ENCODE data around the gene SLC45A2.
A peak's percentile ranks its signal among the peaks of the same experiment; 100 is the strongest.
"Not testable (repeated sequence)": the region's sequence is repeated elsewhere in the genome, so short reads cannot be mapped to it uniquely, and the experiment has no call there.

SLC45A2 gene, protein sequence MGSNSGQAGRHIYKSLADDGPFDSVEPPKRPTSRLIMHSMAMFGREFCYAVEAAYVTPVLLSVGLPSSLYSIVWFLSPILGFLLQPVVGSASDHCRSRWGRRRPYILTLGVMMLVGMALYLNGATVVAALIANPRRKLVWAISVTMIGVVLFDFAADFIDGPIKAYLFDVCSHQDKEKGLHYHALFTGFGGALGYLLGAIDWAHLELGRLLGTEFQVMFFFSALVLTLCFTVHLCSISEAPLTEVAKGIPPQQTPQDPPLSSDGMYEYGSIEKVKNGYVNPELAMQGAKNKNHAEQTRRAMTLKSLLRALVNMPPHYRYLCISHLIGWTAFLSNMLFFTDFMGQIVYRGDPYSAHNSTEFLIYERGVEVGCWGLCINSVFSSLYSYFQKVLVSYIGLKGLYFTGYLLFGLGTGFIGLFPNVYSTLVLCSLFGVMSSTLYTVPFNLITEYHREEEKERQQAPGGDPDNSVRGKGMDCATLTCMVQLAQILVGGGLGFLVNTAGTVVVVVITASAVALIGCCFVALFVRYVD

DNA sequence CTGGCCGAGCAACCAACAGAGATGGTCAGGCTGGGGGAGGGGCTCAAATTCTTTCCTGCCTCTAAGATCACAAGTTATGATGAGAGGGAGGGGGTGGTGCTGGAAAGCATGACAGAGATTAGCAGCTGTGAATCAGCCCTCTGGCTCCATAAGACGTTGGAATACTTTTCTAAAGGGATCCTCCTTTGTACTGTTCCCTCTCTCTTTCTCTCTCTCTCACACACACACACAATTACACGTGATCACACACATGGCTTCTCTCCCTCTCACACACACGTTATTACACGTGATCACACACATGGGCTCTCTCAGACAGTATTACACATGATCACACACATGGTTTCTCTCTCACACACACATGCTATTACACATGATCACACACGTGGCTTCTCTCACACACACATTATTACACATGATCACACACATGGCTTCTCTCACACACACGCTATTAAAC is at the start of gene SLC45A2:
Gene SLC45A2, minus strand, starts transcription at position 23 of the 454 bp plus-strand sequence. CDS start 110 bp downstream, outside the sequence.
- DNase-seq: no peak

DNA sequence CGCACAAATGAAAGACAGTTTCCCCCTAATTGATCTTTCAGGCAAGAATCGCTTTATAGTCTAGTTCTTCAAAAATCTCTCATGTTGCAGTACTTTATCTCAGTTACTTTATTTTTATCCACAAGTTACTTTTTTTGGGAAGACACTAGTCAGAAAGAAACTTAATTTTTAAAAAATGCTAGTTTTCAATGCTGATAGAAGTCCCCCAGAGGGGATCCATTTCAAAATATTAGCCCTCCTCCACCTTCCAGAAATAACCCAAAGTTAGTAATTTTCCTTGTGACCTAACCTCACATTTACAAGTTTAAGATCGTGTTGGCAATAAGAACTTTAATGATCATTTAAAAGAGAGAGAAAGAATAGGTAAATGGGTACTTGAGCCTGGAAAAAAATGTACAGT is 47.5 kb upstream of the SLC45A2 start:
- no peak for DNase-seq

DNA sequence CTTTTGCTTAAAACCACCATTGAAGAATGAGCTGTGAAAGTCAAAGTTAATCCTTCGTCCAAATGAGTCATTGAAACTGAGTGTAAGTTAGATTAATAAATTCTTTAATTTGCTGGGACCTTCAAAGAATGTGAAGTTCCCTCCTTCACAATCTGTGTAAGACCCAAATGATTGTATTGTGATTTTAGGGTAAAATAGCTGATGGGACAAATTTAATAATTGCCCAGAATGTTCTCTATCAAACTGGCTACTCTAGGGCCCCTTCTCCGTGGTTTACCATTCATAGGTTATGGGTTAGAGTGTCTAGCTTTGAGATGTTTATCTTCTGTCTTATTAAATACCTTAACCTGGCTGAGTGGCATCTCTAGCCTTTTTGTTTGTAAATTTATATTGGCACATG is 46.6 kb upstream of the SLC45A2 start:
- no peak for DNase-seq

DNA sequence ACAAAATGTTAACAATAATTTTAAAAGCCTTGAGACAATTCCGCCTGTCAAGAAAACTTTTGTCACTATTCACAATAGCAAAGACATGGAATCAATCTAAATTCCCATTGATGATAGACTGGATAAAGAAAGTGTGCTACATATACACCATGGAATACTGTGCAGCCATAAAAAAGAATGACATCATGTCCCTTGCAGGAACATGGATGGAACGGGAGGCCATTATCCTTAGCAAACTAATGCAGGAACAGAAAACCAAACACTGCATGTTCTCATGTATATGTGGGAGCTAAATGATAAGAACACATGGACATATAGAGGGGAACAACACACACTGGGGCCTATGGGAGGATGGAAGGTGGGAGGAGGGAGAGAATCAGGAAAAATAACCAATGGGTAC is 46.1 kb upstream of the SLC45A2 start:
- not testable (repeated sequence) for DNase-seq

DNA sequence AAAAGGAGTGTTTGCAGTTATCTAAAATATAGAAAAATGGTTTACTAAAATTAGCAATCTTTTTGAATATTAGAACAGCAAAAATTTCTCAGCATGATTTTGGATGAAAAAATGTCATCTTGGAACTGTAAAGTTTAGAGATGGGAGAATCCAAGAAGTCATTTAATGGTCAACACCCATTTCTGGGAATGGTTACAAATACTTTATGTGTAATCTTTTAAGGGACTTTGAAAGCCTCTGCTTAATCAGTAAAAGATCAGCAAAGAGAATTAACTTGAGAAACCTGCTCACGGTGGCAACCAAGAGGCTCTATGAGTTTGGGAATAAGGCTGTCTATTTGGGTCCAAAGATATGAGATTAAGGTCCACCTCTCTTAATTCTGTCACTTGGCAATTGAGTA is 45.6 kb upstream of the SLC45A2 start:
- DNase-seq: no peak

DNA sequence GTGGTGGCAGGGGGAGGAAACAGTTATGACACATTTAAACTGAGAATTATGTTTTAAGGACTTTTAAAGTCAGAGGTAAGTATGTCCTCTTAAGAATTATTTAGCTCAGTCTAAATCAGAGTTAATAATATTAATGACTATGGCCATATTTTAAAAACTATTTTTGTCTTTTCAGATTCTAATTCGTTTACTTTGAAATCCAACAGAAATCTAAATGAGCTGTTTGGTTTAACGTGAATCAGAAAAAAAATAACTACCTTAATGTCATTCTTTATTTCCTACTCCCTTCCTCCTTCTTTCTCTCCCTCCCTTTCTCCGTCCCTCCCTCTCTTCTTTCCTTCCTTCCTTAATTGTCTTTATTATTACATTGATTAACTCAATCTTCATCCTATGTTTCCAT is 43.9 kb upstream of the SLC45A2 start:
- no peak for DNase-seq

DNA sequence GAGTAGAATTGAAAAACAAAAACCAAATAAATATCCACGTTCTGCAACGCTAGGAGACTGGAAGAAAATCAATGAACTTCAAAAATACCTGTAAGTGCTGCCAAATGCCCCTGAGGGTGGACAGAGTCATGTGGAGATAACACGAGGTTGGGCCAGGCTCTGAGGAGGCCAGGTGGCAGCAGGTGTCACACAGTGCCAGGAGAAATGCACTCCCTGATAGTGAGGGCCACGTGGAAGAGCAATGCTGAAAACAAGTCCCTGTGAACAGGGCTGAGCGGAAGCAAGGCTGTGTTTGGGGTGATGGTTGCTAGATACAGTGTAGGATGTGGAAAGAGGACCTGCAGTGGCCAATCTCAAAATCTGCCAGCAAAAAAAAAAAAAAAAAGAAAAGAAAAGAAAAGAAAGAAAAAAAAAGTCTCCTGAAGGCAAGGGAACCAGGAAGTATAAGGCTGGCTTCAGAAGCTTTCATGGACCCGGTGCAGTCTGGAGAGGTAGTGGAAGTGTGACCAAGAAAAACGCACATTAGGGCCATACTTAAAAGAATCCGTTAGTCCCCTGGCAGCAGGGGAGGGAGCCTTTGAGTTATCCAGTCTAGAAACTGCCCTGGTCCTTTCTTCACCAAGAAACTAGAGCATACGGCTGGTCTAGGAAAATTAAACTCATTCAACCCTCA is 41.7 kb upstream of the SLC45A2 start:
- no peak for DNase-seq

DNA sequence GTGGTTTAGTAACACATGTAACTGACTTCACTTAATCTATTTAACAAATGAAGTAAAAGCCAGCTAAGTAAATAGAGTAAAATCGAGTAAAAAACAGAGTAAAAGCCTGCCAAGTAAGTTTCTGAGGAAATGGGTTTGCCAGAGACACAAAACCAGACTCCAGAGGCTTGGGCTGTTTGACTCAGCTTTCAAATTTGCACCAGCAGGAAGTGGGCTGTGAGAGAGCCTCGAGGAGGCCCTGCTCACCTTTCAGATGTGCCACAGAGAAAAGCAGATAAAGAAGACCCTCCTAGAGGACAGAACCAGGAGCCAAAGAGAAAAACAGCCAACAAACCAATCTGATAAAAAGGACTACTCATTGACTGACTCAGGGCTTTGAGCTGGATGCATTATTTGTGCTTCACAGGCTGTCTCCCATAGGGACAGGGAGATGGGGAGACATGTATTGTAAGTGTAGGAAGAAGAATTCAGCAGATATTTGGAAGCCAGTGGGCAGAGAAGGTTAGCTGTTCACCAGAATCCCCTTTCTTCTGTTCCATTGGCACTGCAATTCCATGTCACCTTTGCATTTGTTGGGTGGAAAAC is 37.7 kb upstream of the SLC45A2 start:
- no peak for DNase-seq

DNA sequence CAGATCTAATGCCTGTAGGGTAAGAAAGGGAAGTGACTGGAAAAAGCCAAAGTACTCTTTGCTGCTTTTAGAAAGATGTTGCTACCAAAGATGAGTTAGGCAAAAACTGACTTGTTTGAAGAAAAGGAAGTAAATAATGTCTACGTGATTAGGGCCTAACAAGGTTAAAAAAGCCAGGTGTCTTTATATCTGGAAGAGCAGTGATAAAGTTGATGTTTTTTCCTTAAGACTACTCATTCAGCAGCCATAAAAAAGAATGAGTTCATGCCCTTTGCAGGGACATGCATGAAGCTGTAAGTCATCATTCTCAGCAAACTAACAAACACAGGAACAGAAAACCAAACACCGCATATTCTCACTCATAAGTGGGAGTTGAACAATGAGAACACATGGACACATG is 36.8 kb upstream of the SLC45A2 start:
- DNase-seq: no peak

DNA sequence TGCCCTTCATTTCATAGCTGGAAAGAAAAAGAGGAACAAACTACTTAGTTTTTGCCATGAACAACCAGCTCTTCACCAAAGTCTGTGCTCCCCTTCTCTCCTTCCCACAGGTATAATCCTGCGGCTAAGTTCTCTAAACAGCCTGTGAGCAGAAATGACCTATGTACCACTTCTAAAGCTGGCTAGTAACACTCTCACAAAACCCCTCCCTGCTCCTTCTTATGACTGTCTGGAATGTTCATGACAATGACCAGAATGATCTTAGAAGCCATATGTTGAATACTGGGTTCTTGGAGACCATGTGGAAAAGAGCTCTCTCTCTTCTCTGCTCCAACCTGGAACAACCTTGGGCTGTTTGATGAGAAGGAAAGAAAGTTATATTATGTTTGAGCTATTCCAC is 36.2 kb upstream of the SLC45A2 start:
- DNase-seq: no peak

DNA sequence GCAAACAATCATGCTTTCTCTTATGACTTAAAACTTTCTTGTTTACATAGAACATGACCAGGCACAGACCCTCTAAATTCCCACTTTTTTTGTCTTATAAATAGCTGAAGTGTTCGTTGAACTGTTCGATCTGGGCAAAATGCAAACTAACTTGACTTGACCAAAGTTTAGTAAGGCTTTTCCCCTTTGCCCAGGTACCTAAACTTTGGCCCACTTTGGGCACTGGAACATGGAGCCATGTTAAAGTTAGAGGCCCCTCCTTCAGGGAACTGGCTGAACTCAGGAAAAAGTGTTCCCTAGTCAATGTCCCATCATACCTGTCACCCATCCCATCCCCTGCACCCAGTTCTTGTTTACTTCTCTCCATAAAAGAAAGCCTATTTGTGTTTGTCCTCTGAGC is 32.8 kb upstream of the SLC45A2 start:
- DNase-seq: no peak

DNA sequence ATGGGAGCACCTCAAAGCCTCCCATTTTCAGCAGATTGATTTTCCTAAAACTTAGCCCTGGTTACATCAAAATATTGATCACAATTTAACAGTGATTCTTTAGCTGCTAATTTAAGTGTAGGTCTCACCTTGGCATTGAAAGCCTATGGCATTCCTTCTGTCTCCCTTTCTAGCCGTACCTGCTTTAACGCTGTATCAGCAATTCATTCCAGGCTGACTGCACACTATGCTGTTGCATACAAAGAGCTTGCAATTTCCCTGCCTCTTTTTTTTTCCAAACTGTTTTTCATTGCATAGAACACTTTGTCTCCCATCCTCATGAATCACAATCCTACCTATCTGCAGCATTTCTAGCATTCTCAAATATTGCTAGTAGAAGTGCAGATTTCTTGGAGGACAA is 32.3 kb upstream of the SLC45A2 start:
- no peak for DNase-seq

DNA sequence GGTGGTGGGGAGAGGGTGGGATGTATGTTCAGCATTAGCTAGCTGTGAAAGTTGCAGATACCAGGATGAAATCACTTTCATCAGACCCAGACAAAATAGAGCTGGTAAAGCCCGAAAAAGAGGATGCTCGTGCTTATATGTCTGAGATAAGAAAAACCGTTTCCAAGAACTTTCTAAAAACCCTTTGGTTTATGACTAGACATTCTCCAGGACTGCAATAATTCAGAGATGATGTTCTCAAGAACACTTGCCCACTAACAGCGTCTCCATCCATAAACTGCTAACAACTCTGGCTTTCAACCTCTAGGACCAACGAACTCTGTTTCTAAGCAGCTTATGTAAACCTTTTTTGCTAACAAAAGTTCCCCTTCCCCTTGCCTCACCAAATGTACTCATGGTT is 31.7 kb upstream of the SLC45A2 start:
- DNase-seq: no peak

DNA sequence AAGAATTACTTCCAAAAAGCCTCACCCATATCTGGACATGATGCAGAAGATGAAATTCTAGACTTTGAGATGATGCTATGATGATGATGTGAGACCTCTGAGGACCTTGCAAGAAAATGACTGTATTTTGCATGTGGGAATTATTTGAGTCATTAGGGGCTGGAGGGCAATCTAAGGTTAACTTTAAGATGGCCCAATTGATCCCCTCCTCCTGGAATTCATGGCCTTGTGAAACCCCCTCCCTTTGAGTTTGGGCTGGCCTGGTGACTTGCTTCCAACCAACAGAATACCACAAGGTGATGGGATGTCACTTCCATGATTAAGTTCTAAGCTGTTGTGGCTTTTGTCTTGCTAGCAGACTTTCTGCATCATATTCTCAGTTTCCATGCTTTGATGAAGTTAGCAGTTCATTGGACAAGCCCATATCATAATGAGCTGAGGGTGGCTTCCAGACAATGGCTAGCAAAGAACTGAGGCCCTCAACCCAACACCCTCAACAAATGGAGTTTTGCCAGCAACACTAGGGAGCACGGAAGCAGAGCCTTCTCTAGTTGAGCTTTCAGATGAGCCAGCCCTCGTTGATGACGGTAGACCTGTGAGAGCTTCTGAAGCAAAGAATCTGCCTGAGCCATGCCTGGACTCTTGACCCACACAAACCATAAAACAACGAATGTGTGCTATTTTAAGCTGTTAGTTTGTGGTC is 30.8 kb upstream of the SLC45A2 start:
- DNase-seq: no peak

DNA sequence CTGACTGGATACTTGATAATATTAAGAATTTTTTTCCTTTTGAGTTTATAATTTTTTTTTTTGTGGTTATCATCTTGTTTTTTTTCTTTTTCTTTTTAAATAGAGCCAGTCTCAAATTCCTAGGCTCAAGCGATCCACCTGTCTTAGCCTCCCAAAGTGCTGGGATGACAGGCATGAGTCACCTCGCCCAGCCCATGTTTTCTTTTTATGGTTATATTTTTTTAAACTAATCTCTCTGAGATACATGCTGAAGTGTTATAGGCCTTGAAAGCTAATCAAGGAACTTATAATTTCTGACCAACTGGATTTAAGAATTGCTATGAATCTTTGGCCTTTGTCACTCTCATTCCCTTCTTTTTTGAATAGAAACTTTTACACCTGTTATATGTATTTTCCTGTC is 30.1 kb upstream of the SLC45A2 start:
- no peak for DNase-seq

DNA sequence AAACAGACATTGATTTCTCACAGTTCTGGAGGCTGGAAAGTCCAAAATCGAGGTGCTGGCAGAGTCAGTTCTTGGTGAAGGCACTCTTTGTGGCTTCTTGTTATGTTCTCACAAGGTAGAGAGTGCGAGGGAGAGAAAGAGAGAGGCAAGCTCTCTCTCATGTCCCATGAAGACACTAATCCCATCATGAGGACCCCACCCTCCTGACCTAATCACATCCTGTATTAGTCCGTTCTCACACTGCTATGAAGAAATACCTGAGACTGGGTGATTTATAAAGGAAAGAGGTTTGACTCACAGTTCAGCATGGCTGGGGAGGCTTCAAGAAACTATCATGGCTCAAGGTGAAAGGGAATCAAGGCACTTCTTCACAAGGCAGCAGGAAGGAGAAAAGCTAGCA is 29.1 kb upstream of the SLC45A2 start:
- no peak for DNase-seq

DNA sequence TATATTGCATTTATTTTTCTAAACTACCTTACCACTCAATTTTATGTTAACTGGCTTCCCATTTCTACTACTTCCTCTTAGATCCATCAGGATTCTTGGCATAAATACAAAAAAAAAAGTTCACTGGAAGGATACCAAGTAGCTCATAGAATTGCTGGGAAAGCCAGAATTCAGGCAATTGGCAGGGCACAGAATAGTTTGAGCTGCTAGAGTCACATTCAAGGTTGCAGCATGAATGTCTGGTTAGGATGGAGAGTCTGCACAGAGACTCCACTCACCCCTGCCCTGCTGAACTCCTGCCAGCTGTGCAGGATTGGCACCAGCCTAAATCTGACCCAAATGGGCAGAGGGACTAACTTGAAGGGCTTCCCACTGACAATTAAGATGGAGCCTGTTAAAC is 28.3 kb upstream of the SLC45A2 start:
- no peak for DNase-seq

DNA sequence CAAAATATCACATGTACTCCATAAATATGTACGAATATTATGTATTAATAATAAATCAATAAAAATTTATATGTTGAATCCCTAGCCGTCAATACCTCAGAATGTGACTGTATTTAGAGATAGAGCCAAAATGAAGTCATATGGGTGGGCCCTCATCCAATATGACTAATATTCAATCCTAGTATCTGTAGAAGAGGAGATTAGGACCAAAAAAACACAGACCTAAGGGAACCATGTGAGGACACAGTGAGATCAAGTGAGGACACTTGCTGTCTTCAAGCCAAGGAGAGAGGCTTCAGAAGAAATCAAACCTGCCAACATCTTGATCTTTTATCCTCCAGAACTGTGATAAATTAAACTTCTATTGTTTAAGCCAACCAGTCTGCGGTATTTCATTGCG is 27.0 kb upstream of the SLC45A2 start:
- peak; percentile 63 for DNase-seq

DNA sequence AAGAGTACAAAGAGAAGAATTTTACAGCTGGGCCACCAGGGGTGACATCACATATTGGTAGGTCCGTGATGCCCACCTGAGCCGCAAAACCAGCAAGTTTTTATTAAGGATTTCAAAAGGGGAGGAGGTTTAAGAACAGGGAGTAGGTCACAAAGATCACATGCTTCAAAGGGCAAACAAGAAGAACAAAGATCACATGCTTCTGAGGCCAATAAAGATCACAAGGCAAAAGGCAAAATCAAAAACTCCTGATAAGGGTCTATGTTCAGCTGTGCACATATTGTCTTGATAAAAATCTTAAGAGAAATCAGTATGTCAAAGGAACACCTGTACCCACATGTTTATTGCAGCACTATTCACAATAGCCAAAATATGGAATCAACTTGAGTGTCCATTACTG is 25.7 kb upstream of the SLC45A2 start:
- not testable (repeated sequence) for DNase-seq

DNA sequence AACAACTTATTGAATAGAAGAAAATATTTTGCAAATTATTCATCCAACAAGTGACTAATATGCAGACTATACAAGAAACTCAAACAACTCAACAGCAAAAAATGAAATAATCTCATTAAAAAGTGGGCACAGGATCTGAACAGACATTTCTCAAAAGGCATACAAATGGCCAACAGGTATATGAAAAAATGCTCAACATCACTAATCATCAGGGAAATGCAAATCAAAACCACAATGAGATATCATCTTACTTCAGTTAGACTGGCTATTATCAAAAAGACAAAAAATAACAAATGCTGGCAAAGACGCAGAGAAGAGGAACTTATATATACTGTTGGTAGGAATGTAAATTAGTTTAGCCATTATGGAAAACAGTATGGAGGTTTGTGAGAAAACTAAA is 25.1 kb upstream of the SLC45A2 start:
- DNase-seq: no peak

DNA sequence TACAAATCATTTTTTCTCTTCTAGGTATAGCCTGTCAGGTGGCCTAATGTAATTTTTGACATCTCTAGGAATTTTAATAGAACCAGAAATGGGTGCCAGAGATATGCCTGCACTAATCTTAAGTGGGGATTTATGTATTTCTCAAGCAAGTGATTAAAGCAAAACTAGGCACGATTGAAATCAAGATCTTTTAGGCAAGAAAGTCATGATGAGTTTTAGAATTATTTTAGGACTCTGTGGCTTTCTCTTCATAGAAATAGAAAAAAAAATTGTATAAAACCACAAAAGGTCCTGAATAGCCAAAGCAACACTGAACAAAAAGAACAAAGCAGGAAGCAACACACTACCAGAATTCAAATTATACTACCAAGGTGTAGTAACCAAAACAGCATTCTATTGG is 24.3 kb upstream of the SLC45A2 start:
- DNase-seq: peak; percentile 34

DNA sequence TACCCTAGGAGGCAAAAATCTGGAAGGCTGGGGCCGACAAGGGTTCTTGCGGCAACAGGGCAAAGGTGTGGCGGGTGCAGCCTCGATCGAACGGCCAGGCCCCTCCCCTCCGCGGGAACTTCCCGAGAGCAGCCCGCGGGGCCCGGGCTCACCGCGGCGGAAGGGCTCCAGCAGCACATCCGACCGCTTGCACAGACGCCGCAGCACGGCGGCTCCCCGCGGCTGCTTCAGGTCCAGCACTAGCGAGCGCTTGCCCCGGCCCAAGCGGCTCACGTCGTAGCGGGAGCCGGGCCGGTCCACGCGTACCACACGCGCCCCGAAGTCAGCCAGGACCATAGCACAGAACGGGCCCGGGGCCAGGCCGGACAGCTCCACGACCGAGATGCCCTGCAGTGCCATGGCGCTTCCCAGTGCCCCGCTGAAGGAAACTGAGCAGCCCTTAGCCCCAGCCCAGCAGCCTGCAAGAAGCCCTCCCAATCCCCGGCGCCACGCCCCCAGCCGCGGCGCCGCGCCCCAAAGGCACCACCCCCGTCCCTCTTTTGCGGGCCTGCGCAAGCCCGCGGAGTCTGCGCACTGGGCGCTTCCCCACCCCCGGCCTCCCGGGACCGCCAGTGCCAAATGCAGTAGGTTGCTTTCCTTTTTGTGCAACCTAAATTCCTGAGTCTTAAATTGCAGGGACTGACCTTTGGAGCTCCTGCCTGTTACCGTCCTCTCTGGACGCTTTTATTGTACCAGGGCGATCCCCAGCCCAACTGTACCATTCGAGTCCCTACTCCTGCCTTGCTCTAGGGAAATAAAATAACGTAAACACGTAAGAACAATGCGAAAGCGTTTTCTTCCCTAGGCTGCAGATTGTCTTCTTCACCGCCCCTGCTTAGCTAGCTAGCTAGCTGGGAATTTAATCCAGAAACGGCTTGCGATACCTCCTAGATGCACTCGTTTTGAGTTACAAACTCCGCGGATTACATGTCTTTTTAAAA is 23.4 kb upstream of the SLC45A2 start, which contains the start of gene AMACR:
Gene AMACR, minus strand, starts transcription at position 430 of the 980 bp plus-strand sequence. Its CDS starts 31 bp downstream, at position 399.
- DNase-seq: peak; percentile 92

Data from hematopoietic multipotent progenitor cell treated with erythropoietin and hydrocortisone succinate and interleukin-3 and kit ligand, for 6 days (in vitro differentiated cells).